ENCODE measurements around the gene CIITA.

The CIITA gene

DNA sequence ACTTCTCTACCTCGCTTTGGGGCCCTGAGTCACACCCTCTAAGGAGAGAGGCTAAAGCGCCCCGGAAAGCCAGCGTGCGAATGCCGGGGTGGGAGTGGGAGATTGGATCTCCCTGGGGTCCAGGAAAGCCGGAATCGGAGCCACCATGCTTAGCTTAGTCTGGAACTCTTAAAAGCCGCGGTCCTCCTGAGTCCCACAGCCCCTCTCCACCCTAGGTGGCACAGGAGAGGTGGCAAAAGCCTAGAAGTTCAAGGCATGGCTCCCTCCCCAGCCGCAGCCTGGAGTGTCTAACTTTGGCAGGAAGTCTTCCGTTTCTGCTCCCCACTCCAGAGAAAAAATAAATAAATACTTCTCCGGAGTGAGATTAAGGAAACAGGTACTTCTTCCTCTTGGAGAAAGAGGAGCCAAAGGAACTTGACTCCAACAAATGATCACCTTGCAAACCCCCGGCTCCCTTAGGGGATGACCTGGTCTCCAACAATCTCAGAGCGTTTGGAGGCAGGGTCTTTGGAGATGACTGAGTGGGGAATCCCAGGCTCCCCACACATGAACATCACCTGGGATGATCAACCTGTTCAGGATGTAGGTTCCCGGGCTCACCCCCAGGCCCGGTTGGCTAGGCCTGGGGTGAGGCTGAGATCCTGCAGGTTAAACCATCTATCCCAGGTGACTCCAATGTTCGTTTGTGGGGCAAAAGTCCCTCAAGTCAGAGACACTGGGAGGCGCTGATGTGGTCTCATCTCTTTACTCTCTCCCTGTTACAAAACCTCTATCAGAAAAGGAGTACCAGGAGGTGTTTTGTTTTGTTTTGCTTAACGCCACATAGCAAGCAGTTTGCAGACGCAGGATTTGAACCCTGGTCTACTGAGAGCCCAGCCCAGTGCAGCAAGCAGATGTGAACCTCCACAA, 2.9 kb downstream of the CIITA start:
- DNase-seq: no peak

GRCh38 chr16:10880594-10881452, 3.8 kb downstream of the CIITA start:
- DNase-seq: no peak

DNA sequence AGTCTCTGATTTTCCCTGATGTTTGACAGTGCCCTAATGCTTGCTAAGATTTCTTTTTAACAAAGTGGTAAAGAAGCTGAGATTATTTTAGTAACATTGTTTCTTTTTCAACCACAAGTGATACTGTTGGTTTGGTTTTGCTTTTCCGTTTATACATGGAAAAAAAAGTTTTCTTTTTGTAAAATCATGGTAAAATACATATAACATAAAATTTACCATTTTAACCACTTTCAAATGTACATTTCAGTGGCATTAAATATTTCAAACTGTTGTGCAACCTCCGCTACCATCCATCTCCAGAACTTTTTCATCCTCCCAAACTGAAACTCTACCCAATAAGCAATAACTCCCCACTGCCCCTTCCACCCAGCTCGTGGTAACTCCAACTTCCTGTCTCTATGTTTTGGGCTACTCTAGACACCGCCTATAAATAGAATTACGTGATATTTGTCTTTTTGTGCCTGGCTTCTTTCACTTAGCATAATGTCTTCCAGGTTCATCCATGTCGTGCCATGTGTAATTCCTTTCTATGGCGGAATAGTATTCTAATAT, 4.6 kb downstream of the CIITA start:
- no peak for DNase-seq

DNA sequence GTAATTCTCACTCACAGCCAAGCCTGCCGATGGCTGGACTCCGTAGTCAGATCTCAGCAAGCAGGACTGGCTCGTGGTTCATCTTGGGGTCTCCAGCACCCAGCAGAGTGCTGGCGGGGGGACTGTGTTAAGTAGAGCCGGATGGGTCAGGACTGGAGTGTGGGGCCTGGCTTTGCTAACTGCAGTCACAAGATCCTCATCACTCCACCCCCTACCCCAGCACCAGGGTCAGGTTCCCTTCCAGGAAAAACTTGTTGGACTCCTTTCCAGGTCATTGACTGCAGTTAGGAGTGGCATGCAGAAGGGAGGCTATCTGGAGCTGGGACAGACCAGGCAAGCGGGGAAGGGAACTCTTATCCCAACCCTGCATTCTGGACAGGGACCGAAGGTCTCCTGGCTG, 6.0 kb downstream of the CIITA start:
- DNase-seq: no peak

DNA sequence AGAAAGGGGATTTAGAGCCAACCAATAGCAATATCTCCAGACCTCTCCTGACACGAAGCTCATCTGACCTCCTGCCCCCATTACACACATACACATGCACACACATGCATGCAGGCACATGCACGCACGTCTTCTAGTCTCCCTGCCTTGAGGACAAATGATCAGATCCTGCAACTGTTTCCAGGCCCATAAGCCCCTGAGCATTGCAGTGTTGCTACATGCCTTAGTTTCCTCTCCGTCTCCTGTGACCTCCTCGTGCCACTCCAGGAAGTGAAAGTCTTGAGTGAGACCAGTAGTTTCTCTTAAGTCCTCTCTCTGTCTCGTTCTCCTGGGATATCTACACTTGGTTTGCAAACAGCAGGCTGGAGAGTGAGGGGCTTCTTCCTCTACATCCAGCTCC, 8.2 kb downstream of the CIITA start:
- no peak for DNase-seq

DNA sequence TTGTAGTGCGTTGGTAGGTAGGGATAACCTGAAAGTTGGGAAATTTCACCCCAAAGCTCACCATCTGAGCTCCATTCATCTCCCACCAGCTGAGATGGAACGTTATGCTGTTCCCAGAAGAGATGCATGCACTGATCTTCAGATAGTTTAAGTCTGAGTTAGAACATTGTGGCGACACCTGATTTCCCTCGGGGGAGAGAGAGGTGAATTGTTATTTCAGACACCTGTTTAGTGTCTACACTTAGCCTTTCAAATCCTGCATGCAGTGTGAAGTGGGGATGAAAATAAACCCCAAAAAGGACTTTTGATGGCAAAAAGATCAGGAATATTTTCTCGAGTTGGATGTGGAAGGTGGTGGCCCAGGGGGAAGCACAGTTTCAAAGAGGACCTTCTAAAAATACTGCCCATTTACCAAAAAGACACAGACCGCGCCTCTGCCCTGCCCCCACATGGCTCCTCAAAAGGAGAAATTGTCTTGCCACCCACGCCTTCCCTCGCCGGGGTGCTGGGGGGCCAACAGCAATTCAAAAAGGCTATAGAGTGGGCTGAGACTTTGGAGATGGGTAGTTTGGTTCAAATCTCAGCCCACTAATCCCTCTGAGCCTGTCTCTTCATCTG, 11.4 kb downstream of the CIITA start:
- DNase-seq: no peak

DNA sequence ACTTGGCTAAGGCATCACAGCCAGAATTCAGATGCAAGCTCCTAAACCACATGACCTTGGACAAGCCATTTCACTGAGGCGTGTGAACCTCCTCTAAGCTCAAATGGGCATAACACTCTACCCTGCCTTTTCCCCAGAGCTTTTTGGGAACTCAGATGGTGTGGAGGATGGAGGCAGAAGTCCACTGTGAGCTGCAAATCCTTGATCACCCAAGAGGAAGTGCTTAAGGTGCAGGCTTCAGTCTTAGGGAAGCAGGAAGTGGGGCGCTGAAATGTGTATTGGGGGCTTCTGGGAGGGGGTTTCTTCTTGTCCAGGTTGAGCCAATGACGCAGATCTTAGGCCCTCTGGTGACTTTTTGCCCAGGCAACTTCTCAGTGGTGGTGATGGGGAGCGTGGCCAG, 12.9 kb downstream of the CIITA start:
- DNase-seq: no peak

GRCh38 chr16:10892782-10893318, 15.8 kb downstream of the CIITA start:
- no peak for DNase-seq

- peak; percentile 53 for DNase-seq
Measured at GRCh38 chr16:10895053-10895946, 18.3 kb downstream of the CIITA start.

GRCh38 chr16:10896165-10896564, 19.2 kb downstream of the CIITA start:
- no peak for DNase-seq

GRCh38 chr16:10896723-10897122, 19.7 kb downstream of the CIITA start:
- DNase-seq: no peak

- no peak for DNase-seq
Measured at GRCh38 chr16:10897134-10897533, 20.1 kb downstream of the CIITA start.

DNA sequence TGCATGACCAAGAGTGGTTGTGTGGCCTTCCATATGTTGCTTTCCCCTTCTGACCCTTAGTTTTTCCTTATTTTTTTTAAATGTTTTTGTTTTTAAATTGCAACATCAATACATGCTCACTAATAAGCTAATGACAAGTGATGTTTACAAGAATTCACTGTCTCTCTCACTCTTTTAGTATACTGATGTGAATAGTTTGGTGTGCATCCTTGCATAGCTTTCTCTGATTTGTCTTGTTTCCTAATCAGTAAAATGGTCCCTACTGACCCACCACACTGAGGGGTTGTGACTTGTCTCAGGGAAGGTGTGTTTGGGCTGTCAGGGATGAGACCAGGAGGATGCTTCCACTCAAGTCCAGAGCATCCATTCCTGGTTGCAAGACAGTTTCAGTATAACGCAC, 26.0 kb downstream of the CIITA start:
- DNase-seq: no peak

DNA sequence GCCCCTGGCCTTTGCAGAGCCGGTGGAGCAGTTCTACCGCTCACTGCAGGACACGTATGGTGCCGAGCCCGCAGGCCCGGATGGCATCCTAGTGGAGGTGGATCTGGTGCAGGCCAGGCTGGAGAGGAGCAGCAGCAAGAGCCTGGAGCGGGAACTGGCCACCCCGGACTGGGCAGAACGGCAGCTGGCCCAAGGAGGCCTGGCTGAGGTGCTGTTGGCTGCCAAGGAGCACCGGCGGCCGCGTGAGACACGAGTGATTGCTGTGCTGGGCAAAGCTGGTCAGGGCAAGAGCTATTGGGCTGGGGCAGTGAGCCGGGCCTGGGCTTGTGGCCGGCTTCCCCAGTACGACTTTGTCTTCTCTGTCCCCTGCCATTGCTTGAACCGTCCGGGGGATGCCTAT, 29.5 kb downstream of the CIITA start:
- no peak for DNase-seq

- no peak for DNase-seq
Measured at GRCh38 chr16:10906914-10907756, 30.1 kb downstream of the CIITA start.

- no peak for DNase-seq
Measured at GRCh38 chr16:10907757-10908045, 30.7 kb downstream of the CIITA start.

DNA sequence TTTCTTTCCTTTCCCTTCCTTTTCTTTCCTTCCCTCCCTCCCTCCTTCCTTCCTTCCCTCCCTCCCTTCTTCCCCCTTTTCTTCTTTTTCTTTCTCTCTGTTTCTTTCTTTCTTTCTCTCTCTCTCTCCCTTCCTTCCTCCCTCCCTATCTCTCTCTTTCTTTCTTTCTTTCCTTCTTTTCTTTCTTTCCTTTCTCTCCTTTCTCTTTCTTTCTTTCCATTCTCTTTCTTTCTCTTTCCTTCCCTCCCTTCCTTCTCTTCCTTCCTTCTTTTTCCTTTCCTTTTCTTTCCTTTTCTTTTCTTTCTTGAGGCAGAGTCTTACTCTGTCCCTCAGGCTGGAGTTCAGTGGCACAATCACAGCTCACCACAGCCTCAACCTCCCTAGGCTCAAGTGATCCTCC, 34.3 kb downstream of the CIITA start:
- no peak for DNase-seq

GRCh38 chr16:10916534-10916933, 39.5 kb downstream of the CIITA start:
- DNase-seq: no peak

- peak; percentile 86 for DNase-seq
Measured at GRCh38 chr16:10918294-10919002, 41.4 kb downstream of the CIITA start.

- DNase-seq: no peak
Measured at GRCh38 chr16:10919003-10919351, 42.0 kb downstream of the CIITA start.

All from fibroblast of skin of right biceps (primary cell).